ENCODE measurements around the gene E2F4.

The E2F4 gene

DNA sequence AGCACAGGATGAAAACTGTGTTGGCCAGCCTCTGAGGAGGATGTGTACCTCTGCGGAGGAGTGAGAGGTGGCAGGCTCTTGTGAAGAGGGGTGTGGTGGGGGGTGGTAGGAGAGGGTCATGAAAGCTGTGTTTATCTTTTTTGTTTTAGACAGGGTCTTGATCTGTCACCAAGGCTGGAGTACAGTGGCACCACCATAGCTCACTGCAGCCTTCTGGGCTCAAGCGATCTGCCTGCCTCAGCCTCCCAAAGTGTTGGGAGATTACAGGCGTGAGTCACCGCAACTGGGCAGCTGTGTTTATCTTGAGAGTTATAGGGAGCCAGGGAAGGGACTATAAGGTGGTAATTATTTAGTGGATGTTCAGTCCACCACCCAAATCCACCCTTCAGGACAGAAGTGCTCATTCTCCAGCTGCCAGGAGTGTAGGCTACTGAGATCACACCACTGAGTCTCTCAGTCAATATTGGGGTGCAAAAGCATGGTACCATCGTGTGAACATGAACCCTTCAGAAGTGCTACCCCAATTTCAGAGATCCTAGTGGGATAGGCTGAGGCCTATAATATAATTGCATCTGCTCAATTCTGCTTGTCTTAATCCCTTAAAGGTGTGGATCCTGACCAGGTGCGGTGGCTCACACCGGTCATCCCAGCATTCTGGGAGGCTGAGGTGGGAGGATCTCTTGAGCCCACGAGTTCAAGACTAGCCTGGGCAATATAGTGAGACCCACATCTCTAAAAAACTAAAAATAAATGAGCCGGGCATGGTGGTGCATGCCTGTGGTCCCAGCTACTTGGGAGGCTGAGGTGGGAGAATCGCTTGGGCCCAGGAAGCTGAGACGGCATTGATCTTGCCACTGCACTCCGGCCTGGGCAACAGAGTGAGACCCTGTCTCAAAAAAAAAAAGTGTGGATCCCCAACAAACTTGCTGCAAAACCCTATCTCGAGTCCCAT, 1.2 kb upstream of the E2F4 start:
- DNase-seq (ENCODE audit: low read depth) = no peak

DNA sequence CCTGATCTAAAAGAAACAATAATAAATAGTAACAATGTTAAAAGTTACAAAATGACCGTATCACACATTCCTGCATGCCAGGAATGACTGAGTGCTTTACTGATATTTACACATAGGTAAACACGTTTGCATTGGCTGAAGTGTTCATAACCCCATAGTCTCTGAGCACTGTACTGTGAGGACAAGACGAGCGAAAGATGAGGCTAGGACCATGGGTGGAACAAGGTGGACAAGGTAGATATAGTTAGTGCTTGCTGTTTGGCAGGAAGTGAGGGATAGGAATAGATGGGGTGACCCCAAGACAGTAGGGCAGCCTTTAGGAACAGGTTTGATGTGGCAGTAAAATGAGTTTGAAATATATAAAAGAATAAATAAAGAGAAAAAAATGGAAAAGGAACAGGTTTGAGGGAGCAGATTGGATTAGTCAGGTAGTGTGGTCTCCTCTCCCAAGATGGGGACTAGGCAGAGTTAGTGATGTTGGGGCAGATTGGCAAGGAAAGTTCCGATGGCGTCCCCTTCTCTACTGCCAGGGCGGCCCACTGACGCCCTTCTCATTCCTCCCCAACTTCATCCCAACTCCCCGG, 452 bp upstream of the E2F4 start:
- DNase-seq (ENCODE audit: low read depth) = no peak

DNA sequence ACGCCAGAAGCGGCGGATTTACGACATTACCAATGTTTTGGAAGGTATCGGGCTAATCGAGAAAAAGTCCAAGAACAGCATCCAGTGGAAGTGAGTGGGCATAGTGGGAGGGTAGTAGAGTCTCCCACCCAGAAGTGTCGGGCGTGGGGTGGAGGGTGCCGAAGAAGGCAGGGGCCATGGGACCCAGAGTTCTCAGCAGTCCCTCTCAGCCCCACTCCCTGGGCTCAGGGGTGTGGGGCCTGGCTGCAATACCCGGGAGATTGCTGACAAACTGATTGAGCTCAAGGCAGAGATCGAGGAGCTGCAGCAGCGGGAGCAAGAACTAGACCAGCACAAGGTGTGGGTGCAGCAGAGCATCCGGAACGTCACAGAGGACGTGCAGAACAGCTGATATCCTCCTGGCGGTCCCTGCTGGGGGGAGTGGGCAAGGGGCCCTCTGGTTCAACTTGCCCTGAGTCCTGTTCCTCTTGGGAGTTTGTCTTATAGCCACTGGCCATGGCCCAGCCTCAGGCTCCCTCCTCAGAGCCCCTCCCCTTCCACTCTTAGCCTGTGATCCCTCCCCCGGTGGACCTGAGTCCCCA, 916 bp downstream of the E2F4 start:
- DNase-seq (ENCODE audit: low read depth) = no peak

DNA sequence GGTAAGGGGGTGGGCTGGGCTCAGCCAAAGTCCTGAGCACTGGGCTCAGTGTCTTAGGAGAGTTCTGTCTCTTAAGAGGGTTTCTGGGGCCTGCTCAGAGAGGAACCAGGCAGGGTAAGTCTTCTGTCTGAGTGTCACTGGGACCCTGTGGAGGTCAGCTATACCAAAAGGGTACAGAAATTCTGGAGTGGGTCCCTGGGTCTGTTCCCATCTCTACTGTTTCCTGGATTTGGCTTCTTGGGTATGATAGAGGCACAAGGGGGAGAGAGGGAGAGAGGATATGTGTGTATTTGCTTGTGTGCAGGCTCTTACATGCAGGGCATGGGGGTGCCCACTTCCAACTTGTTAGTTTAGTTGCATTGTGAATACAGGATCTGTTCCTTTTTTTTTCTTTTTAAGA, 1.6 kb downstream of the E2F4 start:
- no peak for DNase-seq (ENCODE audit: low read depth)

DNA sequence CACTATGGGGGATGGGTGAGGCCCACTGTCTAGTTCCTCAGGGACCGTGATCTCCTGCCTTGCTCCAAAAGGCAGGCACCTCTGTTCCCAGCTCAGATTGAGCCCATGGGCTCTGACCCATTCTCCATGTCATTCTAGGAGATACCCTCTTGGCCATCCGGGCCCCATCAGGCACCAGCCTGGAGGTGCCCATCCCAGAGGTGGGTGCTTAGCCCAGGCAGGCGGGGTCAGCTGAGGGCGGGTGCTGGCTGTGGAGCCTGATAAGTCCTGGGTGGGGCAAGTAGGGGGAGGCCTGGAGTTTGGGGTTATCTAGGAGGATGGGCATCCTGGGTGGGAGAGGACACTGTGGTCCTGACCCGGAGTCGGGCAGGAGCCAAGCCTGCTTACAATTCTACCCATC, 2.3 kb downstream of the E2F4 start:
- DNase-seq (ENCODE audit: low read depth) = no peak

DNA sequence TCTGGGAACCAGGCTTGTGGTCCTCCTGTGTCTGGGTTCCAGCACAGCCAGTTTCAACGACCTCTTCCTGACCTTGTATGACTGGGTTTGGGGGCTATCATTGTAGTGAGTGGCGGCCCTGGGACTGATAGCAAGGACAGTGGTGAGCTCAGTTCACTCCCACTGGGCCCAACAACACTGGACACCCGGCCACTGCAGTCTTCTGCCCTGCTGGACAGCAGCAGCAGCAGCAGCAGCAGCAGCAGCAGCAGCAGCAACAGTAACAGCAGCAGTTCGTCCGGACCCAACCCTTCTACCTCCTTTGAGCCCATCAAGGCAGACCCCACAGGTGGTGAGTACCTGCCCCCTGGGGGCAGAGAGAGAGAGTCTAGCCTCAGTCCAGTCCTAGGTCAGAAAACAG, 3.7 kb downstream of the E2F4 start:
- no peak for DNase-seq (ENCODE audit: low read depth)

DNA sequence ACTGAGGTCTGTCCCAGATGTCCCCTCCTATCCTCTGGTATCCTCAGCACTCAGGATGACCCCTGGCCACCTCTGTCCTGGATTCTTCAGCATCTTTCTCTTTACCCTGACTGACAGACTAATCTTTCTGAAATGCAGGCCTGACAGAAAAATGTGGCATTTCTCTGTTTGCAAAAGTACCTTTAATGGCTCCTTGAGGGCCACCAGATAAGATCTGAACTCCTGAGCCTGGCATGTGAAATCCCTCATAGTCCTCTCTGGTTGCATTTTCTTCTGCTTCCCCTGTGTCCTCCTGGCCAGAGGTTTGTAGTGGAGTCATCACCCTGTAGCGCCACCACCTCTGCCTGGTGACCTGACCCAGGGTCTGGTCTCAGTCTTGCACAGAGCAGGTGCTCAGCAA, 4.9 kb downstream of the E2F4 start:
- no peak for DNase-seq (ENCODE audit: low read depth)

DNA sequence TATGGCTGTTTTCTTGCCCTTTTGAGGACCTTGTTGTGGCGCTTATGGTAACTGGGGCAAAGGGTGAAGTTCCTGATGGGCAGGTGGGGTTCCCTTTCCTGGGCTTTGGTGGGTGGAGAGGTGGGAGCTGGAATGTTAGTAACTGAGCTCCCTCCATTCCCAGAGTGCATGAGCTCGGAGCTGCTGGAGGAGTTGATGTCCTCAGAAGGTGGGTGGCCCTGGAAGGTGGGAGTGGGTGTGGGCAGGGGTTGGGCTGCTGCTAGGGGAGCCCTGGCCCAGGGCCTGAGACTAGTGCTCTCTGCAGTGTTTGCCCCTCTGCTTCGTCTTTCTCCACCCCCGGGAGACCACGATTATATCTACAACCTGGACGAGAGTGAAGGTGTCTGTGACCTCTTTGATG, 5.7 kb downstream of the E2F4 start:
- no peak for DNase-seq (ENCODE audit: low read depth)

DNA sequence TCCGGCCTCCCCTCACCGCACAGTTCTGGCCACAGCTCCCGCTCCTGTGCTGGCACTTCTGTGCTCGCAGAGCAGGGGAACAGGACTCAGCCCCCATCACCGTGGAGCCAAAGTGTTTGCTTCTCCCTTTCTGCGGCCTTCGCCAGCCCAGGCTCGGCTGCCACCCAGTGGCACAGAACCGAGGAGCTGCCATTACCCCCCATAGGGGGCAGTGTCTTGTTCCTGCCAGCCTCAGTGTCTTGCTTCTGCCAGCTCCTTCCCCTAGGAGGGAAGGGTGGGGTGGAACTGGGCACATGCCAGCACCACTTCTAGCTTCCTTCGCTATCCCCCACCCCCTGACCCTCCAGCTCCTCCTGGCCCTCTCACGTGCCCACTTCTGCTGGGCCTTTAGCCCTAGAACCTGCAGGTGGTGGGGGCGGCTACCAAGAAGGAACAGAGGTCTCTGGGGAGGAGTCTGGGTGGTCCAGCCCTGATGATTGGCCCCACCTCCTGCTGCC, 6.3 kb downstream of the E2F4 start:
- peak; percentile 60 for DNase-seq (ENCODE audit: low read depth)

DNA sequence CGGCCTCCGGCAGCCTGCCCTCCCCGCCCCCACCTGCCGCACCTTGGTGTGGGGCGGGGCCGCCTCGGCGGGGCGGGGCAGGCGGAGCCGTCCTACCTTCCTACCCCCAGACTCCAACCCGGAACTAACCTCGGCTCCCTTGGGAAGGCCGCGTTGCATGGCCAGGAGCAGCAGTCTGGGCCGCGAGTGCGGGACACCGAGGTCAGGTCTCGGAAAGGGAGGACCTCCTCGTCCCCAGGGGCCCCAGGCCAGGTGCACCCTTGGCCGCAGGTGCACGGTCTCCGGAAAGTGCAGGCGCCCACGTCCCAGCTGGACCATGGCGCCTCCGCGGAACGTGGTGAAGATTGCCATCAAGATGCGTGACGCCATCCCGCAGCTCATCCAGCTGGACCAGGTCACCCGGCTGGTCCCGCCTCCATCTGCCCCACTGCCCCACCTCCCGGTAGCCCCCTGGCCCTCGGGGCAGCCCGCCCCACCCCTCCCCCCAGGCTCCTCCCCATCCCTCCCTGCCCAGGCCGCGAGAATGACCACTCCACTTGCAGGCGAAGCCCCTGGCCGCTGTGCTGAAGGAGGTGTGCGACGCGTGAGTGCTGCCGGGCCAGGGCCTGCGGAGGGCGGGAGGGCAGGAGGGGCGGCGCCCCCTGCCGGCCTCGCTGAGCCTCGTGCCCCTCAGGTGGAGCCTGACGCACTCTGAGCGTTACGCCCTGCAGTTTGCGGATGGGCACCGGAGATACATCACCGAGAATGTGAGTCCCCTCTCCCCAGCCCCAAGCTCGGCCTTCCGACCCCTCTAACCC, 7.3 kb downstream of the E2F4 start, which contains the start of gene ELMO3:
Gene ELMO3, plus strand, starts transcription at position 121 of the 797 bp plus-strand sequence. Its CDS starts 196 bp downstream, at position 317.
- DNase-seq (ENCODE audit: low read depth) = no peak

DNA sequence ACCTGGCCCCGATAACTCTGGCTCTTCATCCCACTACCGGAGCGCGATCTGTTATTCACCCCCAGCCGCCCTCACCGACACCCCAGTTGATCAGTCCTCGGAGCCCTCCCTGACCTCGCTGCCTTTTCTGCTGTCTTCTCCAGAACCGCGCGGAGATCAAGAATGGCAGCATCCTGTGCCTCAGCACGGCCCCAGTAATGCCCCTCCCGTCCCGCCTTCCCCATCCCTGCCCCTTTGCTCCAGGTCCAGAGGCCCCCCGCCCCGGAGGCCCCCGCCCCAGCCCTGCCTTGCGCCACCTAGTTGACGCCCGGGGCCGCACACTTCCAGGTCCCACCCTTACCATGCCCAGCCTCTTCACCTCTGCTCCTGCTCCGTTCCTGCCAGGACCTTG, 7.8 kb downstream of the E2F4 start:
- DNase-seq (ENCODE audit: low read depth) = no peak

DNA sequence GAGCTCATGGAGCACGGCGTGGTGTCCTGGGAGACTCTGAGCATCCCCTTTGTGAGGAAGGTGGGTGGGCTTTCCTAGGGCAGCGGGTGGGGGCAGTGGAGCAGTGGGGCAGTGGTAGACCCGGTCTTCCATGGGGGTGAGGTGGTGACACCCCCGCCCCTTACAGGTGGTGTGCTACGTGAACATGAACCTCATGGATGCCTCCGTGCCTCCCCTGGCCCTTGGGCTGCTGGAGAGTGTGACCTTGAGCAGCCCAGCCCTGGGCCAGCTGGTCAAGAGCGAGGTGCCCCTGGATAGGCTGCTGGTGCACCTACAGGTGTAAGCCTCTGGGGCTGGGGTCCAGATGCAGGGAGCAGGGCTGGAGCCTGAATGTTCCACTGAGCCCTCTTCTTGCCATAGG, 8.5 kb downstream of the E2F4 start:
- DNase-seq (ENCODE audit: low read depth) = no peak

DNA sequence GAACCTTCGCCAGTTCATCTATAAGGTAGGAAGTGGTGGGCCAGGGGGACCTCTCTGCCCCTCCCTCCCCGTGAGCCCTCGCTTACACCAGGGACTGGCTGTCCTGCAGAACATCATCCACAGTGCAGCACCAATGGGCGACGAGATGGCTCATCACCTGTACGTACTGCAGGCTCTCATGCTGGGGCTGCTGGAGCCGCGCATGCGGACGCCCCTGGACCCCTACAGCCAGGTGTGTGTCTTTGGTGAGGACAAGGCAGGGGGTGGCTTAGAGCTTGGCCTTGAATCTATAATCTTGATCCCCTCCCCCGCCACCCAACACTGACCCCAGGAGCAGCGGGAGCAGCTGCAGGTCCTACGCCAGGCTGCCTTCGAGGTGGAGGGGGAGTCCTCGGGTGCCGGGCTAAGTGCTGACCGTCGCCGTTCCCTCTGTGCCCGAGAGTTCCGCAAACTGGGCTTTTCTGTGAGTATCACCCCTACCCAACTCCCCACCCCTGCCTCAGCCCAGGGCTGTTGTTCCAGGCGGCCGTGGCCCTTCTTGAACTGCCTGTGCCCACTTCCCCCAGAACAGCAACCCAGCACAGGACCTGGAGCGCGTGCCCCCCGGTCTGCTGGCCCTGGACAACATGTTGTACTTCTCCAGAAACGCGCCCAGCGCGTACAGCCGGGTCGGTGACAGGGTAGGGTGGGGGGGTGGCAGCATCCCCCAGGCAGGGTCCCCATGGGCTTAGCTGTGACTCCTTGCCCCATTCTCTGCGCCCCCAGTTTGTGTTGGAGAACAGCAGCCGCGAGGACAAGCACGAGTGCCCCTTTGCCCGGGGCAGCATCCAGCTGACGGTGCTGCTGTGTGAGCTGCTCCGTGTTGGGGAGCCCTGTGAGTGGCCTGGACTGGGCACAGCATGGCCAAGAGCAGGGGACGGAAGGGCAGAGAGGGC, 9.7 kb downstream of the E2F4 start:
- DNase-seq (ENCODE audit: low read depth) = no peak

DNA sequence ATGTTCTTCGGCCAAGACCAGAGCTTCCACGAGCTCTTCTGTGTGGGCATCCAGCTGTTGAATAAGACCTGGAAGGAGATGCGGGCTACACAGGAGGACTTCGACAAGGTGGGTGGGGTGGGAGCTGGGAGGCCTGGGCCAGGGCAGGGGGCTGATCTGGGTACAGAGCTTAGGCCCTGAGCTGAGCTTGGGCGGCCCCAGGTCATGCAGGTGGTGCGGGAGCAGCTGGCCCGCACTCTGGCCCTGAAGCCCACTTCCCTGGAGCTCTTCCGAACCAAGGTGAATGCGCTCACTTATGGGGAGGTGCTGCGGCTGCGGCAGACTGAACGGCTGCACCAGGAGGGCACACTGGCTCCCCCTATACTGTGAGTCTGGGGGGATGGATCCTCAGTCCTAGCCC, 10.5 kb downstream of the E2F4 start:
- no peak for DNase-seq (ENCODE audit: low read depth)

DNA sequence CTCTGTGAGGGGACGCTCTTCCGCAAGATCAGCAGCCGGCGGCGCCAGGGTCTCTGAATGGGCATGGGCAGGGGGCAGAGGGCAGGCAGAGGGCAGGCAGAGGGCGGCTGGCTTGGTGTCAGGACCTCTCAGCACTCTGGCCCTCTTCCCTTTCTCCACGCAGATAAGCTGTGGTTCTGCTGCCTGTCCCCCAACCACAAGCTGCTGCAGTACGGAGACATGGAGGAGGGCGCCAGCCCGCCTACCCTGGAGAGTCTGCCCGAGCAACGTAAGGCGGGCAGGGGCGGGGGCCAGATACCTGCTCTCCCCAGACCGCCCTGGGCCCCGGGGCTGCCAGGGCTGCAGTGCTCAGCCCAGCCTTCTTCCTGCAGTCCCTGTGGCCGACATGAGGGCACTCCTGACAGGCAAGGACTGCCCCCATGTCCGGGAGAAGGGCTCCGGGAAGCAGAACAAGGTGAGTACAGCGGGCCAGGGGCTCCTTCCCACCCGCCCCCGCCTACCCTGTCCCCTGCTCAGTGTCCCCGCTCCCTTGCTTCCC, 11.1 kb downstream of the E2F4 start:
- no peak for DNase-seq (ENCODE audit: low read depth)

DNA sequence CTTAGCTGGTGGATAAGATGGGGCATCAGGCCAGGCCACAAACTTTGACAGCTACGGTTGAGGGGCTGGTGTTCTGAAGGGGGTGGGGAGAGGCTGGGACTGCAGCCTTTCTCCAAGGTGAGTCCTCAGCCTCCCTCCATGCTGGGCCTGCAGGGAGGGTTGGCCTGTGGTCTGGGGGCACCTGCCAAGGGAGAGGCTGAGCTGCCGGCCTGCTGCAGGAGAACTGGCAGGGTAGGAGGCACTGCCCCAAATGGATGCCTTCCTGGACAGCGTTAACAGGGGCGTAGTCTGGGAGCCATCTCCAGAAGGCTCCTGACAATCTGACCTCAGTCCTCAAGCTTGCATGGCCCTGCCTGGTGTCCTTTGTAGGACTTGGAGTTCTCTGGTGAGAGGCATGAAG, 12.1 kb downstream of the E2F4 start:
- DNase-seq (ENCODE audit: low read depth) = no peak

DNA sequence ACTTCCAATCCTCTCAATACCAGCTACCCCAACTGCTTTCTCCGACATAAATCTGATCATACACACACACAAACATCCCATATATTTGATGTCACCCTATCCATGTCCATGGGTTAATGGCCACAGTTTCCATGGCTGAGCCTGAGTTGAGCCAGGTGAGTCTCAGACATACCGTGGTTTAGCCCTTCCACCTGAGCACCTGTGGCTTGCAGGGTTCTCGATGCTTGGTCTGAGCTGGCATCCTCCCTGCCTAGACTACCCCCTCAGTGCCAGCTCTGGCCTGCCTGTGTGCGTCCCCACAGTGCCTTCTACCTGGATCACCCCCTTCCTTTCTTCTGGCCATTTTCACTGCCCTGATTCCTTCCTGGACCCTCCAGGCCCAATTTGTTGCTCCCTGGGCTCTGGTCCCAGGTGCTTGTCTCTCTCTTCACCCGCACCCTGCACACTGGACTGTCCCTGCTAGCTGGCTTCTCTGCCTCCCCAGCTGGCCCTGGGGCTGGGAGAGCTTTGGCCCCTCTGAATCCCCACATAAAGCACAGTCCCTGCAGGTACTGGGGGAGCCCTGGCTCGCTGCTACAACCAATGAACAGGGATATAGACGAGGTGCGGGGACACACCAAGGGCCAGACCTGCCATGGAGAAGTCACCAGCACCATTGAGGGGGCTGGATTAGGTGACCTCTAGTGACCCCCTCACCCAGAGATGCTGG, 14.3 kb downstream of the E2F4 start:
- no peak for DNase-seq (ENCODE audit: low read depth)

DNA sequence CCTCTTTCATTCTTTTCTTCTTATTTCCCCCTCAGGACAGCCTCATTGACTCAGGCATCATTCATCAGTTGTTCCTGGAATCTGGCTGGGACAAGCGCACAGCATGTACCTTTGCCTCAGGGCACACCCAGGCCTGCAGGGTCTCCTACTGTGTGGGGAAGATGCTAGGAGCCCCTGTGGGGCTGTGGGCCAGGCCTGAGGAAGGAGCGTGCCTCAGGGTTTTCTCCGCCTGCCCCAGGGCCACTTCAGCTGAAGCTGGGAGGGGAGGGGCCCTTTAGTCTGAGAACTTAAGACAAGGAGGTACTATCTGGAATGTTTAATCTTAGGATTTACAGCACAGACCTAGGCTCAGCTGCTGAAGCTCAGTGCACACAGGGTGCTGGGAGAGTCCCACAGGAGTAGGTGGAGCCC, 14.9 kb downstream of the E2F4 start:
- no peak for DNase-seq (ENCODE audit: low read depth)

DNA sequence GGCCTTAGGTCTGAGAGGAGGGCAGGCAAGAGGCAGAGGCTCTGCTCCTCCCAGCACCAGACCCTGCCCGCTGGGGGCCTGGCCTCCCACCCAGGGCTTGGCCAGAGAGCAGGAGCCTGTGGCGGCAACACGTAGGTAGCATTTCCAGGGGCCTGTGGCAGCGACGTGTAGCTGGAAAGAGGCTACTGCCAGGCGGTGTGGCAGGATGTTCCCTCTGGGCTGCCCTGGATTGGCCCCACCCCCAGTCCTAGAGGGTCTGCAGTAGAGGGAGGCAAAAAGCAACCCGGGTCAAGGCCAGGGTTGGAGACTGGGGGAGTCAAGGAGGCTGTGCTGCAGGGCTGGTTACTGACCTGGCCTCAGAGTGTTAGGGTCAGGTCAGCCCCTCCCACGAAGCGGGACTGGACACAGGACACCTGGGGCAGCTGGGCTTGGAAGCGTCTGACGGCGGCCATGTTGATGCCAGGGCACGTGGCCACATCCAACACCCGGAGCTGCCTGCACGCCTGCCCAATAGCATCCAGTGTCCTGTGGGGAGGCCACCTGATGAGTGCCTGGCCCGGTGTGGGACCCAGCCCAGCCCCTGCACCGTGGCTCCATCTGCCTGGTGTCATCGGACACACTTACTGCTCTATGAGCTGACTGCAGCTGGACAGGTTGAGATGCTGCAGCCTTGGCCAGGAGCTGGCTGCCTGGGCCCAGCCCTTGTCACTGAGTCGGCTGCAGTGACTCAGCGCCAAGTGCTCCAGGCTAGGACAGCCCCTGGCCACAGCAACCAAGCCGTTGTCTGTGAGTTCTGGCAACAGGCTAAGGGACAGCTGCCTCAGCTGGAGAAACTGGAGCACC, 15.5 kb downstream of the E2F4 start:
- DNase-seq (ENCODE audit: low read depth) = peak; percentile 28

All from fibroblast of gingiva (primary cell).